GM18517 (cell line): ENCODE results near the gene MBD3L5.
"Not testable (repeated sequence)": the region's sequence is repeated elsewhere in the genome, so short reads cannot be mapped to it uniquely, and the experiment has no call there.

Source experiments
- ATAC-seq: cut with Tn5 transposase; IDR thresholded peaks from one replicate; pipeline ENCODE4 v1.9.1; 2021; ENCODE audit warnings: mild to moderate bottlenecking, moderate library complexity; ENCODE audit not compliant: unreplicated experiment

The MBD3L5 gene

DNA sequence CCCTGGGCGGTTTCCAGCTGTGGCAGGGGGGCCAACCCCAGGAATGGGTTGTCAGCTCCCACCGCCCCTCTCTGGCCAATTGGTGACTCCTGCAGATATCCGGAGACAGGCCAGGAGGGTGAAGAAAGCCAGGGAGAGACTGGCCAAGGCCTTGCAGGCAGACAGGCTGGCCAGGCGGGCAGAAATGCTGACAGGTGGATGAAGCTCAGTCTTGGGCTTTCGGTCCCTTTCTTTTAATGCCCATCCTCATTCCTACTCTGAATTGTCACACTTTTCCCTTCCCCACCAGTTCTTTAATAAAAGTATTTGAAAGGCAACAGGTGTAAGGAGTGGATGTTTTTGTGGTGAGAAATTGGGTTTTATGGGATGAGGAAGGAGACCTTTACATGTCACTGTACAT lies 21.0 kb downstream of the MBD3L5 start:
- ATAC-seq: not testable (repeated sequence)

DNA sequence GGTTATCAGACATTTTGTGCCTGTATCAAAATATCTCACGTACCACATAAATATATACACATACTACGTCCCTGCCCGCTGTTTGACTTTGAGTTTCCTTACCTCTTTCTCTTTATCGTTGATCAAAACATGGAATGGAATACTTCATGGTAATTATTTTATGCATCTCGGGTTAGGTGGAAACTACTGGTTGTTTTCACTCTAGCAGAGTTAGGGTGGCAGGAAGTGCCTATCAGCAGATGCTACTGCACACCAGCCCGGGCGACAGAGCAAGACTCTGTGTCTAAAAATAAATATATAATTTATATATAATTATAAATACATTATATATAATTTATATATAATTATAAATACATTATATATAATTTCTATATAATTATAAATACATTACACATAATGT lies 22.5 kb downstream of the MBD3L5 start:
- not testable (repeated sequence) for ATAC-seq

DNA sequence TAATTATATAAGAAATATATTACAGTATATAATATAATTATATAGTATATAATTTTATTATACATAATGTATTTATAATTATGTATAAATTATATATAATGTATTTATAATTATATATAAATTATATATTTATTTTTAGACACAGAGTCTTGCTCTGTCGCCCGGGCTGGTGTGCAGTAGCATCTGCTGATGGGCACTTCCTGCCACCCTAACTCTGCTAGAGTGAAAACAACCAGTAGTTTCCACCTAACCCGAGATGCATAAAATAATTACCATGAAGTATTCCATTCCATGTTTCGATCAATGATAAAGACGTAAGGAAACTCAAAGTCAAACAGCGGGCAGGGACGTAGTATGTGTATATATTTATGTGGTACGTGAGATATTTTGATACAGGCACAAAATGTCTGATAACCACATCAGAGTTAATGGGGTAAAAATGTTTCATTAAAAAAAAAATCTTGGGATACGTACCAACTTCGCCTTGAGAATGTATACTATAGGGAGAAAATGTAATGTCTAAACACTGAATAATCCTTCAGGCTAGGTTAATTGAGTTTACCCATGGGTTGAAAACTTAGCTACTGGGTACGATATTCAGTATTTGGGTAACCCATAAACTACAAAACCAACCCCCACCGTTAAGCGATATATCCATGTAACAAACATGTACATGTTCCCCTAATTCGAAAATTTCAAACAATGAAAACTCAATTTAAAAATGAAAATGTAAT lies 24.4 kb downstream of the MBD3L5 start:
- ATAC-seq: not testable (repeated sequence)

GRCh38 chr19:7055679-7056078 lies 25.3 kb downstream of the MBD3L5 start:
- ATAC-seq: not testable (repeated sequence)

DNA sequence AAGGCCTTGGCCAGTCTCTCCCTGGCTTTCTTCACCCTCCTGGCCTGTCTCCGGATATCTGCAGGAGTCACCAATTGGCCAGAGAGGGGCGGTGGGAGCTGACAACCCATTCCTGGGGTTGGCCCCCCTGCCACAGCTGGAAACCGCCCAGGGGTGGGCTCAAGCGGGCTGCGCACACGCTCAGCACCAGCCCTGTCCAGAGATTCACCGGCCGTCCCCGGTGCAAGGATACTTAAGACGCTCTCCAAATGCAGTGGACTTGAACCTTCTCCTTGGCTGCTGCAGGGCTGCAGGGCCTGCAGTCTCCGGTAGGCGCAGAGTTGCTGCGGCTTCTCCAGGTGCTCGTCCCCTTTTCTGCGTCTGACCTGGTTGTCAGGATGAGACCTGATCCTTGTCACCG lies 26.0 kb downstream of the MBD3L5 start:
- ATAC-seq: not testable (repeated sequence)

DNA sequence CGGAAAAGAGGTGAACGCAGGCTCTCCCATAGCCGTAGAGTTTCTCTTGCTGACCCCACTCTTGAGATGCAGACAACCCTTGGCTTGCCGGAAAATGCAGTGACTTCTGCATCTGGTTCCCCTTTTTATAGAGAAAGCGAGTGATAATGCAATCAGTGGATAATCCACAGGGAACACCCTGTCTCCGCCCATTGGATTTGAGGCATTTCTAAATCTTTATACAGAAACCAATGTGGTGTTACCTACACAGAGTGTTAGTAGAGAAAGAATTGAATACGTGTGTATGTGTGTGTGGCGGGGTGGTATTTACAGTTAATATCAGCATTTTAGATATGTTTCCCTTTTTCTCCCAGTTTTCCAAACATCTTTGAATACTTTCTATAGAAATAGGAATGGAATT lies 28.2 kb downstream of the MBD3L5 start, which contains the start of gene MBD3L3:
TSS of gene MBD3L3 (minus strand) at position 101 of the 400 bp plus-strand sequence. CDS start at position 30, 71 bp downstream.
- not testable (repeated sequence) for ATAC-seq

GRCh38 chr19:7059977-7060376 lies 29.6 kb downstream of the MBD3L5 start:
- ATAC-seq: not testable (repeated sequence)

- no peak for ATAC-seq
These were observed 33.0 kb downstream of the MBD3L5 start for GRCh38 chr19:7063339-7063738.

DNA sequence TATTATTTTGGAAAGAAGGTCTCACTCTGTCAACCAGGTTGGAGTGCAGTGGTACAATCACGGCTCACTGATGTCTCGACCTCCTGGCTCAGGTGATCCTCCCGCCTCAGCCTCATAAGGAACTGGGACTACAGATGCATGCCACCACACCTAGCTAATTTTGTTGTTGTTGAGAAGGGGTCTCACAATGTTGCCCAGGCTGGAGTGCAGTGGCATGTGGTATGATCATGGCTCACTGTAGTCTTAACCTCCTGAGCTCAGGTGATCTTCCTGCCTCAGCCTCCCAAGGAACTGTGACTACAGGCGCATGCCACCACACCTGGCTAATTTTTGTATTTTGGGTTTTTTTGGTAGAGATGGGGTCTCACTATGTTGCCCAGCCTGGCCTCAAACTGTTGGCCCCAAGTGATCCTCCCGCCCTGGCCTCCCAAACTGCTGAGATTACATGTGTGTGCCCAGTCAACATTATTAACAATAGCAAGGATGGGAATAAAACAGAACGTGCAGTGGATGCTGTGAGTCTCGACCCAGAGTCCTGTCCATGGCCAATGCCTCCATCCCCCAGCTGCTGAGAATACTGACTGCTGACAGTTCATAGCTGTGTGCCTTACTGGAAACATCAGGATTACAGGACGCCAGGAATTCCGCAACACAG lies 33.5 kb downstream of the MBD3L5 start:
- no peak for ATAC-seq

GRCh38 chr19:7067122-7067521 lies 36.7 kb downstream of the MBD3L5 start:
- not testable (repeated sequence) for ATAC-seq

GRCh38 chr19:7067716-7068115 lies 37.3 kb downstream of the MBD3L5 start:
- no peak for ATAC-seq

- no peak for ATAC-seq
These were observed 38.2 kb downstream of the MBD3L5 start for GRCh38 chr19:7068599-7068998.

DNA sequence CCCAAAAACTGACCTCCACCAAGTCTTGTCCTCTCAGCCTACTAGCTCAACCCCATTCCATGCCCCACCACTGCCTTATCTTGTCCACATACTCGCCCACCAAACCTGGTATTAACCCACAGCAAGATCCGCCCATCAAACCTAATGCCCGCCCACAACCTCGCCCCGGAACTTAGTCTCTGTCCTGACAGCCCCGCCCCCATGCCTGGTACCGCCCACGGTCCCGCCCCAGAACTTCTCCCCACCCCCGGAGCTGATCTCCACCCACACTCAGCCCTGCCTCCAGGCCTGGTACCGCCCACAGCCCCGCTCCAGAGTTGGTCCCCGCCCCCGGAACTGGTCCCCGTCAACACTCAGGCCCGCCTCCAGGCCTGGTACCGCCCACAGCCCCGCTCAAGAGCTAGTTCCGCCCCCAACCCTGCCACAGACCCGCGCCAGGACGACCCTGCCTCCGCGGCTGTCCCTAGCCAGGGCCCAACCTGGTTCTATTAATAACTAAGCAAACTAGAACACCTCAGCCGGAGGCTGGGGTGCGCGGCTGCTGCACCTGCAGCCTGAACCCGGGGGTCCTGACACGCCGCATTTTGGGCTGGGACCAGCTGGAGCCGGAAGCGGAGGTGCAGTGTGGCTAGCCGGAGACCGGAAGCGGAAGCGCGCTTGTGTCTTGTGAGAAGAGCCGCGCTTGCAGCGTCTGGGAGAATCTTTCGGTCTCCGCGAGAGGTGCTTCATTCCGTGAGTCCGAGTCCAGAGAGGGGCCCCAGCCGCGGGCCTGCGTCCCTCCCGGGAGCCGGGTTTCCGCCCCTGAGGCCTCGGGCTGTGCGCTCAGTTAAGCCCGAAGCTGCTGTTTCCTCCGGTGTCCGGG lies 38.9 kb downstream of the MBD3L5 start, which contains the start of gene ZNF557:
TSS of gene ZNF557 (plus strand) at position 662 of the 862 bp plus-strand sequence. CDS start 5,372 bp downstream, outside the sequence.
- ATAC-seq: peak; percentile 84

DNA sequence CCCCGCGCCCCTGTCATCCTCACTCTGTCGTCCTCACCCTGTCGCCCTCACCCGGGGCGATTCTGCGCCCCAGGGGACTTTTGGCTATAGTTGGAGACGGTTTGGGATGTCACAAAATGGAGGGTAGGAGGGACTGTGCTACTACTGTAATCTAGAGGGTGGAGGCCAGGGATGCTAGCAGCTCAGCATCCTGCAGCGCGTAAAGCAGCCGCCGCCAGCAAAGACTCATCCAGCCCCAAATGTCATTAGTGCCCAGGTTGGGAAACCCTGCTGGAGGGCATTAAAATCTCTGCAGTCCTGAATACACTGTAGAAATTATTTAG lies 39.5 kb downstream of the MBD3L5 start:
- ATAC-seq: no peak

- no peak for ATAC-seq
These were observed 42.2 kb downstream of the MBD3L5 start for GRCh38 chr19:7072541-7072940.

DNA sequence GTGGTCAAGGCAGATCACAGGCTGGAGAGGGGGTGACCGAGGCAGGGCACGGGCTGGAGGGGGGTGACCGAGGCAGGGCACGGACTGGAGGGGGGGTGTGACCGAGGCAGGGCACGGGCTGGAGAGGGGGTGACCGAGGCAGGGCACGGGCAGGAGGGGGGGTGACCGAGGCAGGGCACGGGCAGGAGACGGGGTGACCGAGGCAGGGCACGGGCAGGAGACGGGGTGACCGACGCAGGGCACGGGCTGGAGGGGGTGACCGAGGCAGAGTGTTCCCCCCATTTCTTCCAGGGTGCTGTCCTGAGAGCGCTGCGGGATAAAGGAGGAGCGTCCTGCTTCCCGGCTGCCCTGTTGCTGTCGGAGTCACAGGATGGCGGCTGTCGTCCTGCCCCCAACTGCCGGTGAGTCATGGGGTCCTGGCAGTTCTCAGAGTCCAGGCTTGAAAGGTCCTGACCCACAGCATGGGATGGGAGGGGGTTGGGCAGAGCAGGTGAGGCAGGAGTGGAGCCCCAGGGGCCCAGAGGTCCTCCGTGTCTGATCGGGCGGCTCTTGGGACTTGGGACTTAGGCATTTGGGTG lies 44.4 kb downstream of the MBD3L5 start:
- ATAC-seq: no peak

GRCh38 chr19:7076151-7076550 lies 45.8 kb downstream of the MBD3L5 start:
- no peak for ATAC-seq

DNA sequence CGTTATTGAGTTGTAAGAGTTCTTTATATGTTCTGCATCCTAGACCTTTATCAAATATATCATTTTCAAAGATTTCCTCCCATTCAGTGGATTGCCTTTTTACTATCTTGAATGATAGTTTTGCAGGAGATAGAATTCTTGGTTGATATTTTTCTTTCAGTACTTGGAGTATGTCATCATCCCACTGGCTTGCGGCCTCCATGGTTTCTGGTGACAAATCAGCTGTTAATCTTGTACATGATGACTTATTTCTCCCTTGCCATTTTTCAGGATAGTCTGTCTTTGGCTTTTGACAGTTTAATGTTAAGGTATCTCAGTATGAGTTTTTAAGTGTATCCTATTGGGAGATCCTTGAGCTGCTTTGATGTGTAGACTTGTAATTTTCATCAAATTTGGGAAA lies 47.6 kb downstream of the MBD3L5 start:
- ATAC-seq: no peak
